ENCODE measurements around the gene DAO.
"Not testable (repeated sequence)": the region's sequence is repeated elsewhere in the genome, so short reads cannot be mapped to it uniquely, and the experiment has no call there.

Gene DAO

DNA sequence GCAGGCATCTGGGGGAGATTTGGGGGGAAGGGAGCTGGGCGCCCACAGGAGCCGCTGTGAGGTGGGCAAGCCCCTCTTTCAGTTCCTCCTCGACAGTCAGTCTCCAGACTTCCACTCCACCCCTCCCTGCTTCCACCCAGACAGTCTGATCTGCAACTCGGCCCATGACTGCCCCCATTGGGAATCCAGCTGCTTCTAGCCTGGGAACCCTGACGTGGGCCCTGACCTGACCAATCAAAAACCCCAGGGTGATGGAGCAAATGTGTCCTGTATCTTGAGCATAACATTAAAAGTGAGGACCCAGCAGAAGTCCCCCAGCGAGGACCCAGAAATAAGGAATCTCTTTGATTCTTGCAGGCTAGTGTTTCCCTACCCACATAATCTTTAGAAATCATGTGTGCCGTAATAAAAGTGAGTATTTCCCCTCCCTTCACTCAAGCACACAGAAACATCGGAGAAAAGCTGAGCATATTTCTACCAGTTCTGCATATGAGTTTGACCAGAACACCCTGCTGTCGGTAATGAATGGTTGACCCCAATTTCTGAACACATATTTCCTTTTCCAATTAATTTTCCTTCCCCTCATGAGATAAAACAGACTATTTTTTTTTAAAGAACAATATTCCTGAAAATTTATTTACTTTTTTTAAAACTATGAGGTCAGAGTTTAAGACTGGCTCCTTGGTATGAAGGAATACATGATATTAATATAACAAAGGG is 28.9 kb upstream of the DAO start:
- DNase-seq = peak; percentile 44

DNA sequence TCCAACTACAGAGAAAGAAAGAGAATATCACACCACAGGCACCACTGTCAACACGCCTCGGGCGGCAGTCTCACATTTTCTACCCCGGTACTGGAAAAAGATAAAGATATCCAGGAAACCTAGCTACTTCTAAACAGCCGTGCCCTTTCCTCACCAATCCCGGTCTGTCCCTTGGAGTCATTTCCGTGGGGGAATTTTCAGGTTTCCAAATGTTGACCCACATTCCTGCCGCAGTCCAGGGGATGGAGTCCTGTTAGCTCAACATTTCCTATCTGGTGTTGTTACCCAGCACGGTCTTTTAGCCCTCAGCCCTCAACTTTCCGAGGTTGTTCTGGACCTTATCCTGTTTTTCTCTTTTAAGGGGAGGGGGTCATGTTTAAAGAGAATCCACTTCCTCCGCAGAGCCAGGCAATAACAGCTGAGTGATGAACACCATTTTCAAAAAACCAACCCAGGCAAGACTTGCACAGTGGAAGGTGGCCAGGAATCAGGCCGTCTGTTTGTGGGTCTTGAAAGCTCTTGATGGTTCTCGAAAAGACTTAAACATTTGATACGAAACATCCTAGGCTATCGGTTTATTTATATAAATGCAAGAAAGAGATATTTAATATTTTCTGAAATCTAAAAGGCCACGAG is 27.1 kb upstream of the DAO start:
- DNase-seq = no peak

DNA sequence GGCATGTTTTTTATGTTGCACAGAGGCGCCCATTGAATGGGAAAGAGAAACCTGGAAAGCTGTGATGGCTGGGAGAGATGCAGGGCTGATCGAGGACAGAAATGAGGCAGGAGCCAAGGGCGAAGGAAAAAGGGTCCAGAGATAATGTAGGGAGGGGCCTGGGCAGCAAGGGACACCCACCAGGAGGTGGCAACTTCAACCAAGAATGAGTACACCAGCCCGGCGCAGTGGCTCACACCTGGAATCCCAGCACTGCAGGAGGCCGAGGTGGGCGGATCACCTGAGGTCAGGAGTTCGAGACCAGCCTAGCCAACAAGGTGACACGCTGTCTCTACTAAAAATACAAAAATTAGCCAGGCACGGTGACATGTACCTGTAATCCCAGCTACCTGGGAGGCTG is 26.5 kb upstream of the DAO start:
- DNase-seq = no peak

DNA sequence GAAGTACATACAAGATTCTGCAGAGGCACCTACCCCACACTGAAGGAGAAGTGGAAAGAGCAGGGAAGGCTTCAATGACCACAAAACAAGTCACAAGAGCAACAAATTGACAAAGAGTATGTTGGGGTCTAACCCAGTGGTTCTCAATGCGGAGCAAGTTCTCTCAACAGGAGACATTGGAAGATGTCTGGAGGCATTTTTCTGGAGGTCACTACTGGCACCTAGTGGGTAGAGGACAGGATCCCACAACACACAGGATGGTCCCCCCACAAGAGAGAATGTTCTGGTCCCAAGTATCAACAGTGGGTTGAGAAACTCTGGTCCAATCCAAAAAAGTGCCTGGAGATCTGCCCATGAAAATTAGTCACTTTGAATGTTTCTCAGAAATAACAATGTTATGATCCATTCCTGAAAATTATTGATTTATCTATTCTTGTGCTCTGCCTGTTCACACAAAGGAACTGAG is 25.9 kb upstream of the DAO start:
- DNase-seq = peak; percentile 76

- DNase-seq = peak; percentile 94
Measured at GRCh38 chr12:108854451-108855283, 25.2 kb upstream of the DAO start.

DNA sequence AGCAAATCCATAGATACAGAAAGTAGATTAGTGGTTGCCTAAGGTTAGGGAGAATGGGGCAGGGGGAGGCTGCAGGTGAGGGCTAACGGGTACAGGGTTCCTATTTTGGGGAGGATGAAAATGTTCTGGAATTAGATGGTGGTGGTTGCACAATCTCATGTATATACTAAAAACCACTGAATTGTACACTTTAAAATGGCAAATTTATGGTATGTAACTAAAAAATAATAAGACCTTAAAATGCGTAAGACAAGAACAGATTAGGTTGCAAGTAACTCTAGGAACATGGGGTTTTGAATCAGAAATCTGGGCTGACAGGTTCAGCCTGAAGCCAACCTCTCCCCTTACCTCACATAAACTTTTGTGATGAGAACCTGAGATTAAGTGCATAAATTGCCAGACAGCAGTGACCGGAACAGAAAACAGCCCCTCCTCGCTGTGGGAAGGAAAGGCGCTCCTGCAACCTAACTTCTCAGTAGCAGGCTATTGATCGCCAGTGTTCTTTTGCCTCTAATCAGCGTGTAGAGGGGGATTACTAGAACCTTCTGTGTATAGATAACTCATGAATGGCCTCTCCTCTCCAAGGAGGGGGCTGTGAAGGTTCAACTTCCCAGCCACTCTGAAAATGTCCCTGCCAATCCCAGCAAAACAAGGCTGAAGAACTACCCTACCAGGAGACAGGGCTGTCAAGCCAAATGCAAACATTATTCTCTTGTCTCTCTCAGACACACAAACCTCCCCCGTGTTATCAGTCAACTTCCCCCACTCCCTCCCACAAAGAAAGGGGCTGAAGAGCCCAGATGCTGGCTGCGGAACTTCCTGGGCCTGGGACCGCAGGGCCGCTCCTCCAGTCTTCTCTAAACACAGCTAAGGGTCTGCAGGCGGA is 24.4 kb upstream of the DAO start:
- DNase-seq = peak; percentile 33

- no peak for DNase-seq
Measured at GRCh38 chr12:108856170-108856427, 23.8 kb upstream of the DAO start.

DNA sequence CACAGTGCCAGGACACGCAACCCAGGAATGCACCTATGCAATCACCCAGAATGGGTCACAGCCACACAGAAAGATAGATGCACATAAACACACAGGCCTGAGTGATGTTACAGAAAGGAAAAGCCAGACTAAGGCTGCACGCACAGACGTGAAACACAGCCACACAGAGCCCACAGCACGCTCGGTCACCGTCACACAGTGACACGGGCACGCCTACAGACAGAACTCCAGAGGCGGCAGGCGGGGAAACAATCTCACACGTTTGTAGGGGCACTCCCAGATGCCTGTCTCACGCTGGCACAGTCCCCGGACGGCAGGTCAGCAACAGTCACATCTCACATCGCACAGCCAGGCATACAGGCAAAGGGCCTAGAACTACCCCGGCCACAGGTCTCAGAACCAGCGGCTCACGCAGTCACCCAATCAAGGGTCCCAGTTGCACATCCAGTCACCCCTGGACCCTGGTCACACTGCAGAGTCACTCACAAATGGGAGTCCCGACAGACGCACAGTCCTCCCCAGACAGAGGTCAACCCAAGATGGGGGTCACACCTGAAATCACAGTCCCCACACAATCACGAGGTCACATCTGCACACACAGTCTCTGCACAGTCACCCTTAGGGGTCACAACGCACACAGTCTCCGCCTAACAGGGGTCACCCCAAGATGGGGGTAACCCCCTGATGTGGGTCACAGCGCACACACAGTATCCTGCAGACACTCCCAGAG is 23.3 kb upstream of the DAO start:
- DNase-seq = peak; percentile 53

DNA sequence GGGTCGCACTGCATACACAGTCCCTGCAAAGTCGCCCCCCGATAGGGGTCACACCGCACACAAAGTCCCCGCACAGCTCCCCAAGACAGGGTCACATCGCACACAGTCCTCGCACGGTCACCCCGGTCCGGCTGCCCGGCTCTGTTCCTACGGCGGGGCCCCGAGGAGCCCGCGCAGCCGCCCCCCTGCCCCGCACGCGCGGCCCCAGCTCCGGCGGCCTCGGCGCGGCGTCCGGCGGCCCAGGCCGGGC is 22.8 kb upstream of the DAO start:
- no peak for DNase-seq

DNA sequence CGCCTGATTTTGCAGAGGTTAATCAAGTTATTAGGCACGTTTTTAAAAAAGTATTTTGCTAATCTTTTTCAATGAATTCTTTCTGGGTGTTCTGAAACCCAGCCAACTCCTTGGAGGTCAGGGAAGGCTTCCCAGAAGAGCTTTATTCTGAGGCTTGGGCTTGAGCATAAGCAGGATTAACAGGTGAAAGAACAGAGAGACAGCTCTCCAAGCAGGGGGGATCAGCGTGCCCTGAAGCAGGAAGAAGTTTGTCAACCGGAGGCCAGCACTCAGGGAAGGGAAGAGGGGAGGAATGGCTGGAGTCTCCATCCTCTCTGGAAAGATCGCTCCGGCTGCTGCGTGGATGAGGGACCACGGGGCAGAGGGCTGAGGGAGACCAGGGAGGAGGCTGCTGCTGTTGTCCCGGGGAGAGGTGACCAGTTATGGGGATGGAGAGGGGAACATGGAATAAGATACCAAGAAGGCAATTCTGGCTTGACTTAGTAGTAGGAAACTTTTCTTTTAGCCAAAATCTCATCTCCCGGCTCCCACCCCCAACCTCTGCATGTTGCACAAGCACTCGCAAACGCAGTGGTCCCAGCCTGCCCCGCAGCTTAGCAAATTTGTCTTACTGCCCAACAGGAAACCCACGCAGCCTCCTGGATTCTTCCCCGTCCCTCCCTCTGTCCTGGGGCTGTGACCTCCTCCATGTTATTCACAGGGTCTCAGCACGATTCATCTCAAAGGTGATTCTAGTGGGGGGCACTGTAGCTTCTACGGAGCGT is 21.4 kb upstream of the DAO start:
- no peak for DNase-seq

DNA sequence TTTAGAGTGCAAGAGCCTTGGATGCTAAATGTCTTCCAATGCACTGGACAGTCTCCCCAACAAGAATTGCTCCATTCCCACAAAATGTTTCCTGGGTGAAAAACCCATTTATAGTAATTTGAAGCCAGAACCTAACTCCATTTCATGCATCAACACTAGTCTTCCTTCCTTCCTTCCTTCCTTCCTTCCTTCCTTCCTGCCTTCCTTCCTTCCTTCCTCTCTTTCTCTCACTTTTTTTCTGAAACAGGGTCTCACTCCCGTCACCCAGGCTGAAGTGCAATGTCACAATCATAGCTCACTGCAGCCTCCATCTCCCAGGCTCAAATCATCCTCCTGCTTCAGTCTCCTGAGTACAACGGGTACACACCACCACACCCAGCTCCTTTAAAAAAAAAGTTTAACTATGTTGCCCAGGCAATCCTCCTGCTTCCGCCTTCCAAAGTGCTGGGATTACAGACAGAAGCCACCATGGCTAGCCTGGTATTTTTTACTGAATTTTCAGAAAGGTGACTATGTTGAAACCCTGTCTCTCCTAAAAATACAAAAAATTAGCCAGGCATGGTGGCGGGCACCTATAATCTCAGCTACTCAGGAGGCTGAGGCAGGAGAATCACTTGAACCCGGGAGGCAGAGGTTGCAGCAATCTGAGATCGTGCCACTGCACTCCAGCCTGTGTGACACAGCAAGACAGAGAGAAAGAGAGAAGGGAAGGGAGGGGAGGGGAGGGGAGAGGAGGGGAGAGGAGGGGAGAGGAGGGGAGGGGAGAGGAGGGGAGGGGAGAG is 20.6 kb upstream of the DAO start:
- DNase-seq = not testable (repeated sequence)

- no peak for DNase-seq
Measured at GRCh38 chr12:108859923-108860291, 20.0 kb upstream of the DAO start.

GRCh38 chr12:108860443-108860842 is 19.4 kb upstream of the DAO start:
- no peak for DNase-seq

- no peak for DNase-seq
Measured at GRCh38 chr12:108861878-108862587, 17.9 kb upstream of the DAO start.

DNA sequence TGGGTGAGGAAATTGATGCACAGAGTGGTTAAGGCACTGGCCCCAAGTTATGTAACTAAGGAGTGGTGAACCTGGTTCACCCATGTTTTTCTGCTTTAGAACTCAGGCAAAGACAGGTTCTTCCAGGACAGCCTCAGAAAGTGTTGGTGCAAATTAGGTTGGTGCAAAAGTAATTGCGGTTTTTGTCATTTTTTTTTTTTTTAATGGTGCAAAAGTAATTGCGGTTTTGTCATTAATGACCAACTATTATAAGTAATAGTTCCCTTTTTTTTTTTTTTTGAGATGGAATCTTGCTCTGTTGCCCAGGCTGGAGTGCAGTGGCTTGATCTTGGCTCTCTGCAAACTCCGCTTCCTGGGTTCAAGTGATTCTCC is 17.3 kb upstream of the DAO start:
- DNase-seq = no peak

DNA sequence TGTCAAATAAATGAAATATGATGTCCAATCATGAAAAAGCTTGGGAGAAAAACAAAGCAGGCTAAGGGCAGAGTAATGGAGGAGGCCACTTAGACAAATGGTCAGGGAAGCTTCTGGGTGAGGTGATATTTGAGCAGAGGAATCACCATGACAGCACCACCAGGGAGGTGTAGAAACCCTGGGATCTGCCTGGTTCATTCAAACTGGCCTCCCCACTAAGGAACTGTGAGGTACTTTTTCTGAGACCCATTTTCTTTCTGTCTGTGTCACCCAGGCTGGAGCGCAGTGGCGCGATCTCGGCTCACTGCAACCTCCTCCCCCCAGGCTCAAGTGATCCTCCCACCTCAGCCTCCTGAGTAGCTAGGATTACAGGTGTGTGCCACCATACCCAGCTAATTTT is 14.7 kb upstream of the DAO start:
- DNase-seq = no peak

DNA sequence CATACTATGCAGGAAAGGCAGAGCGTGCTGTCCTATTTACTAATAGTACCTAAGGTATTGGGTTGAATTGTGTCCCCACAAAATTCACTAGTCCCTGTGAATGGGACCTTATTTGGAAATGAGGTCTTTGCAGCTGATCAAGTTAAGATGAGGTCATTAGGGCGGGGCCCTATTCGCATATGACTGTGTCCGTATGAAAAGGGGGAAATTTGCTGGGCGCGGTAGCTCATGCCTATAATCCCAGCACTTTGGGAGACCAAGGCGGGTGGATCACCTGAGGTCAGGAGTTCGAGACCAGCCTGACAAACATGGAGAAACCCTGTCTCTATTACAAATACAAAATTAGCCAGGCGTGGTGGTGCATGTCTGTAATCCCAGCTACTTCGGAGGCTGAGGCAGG is 13.8 kb upstream of the DAO start:
- DNase-seq = not testable (repeated sequence)

DNA sequence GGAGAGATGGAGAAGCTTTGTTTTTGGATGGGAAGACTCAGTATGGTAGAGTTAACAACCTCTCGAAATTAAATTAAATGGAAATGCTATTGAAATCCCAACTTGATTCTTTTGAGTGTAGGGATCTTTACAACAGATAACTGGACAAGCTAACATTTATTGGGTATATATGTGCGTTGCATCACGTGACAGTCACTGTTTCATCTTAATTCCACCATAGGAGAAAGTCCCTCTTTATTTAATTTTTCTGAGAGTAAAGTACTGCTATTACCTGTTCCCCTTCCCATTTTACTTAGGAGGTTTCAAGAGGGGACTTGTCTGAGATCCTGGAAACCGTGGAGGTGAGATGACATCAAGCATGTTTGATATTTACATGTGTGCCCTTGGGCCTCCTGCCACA is 11.1 kb upstream of the DAO start:
- DNase-seq = no peak

DNA sequence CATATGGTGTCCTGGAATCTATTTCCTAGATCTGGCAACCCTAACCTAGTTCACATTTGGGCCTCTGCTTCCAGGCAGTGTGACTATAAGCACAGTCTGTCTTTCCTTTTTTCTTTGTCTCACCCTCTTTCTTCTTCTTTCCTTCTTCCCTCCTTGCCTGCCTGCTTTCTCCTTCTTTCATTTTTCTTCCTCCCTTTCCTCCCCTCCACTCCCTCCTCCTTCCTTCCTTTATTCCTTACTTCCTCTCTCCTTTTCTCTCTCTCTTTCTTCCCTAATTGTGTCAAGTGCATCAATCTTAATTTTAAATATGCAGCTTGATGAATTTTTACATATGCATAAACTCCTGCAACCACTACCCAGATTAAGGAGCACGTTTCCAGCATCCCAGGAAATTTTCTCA is 4.6 kb upstream of the DAO start:
- DNase-seq = no peak

GRCh38 chr12:108875682-108876361 is 4.1 kb upstream of the DAO start:
- no peak for DNase-seq

All from NCI-H226 (cell line).